Ascending aorta (tissue), 2 donors: Measurements from ENCODE around the gene CACNA1E. TPM values are rescaled to one million over a fixed set of nuclear protein-coding genes. Genes with fewer than 3 reads are reported as not detected.

Source experiments
- DNase-seq, 2 donors: peaks; one replicate each; pipeline ENCODE4 v3.0.0-alpha.2; 2019; ENCODE audit warnings: low spot score in 2 of 2
- H3K27ac ChIP-seq, 2 donors: fragments of 200-600 bp; sonication (generic); one replicate each; pipeline ENCODE4 v1.5.1; 2016 to 2017; ENCODE audit warnings: mild to moderate bottlenecking in 1 of 2
- H3K27me3 ChIP-seq: fragments of 200-600 bp; sonication (generic); one replicate; pipeline ENCODE4 v1.5.1; 2017
- H3K36me3 ChIP-seq, 2 donors: fragments of 200-600 bp; sonication (generic); one replicate each; pipeline ENCODE4 v1.5.1; 2016
- H3K4me1 ChIP-seq, 2 donors: fragments of 200-600 bp; sonication (generic); one replicate each; pipeline ENCODE4 v1.5.1; 2016 to 2017; ENCODE audit warnings: mild to moderate bottlenecking in 1 of 2
- H3K4me3 ChIP-seq, 2 donors: fragments of 200-600 bp; sonication (generic); one replicate each; pipeline ENCODE4 v1.5.1; 2016 to 2017; ENCODE audit warnings: mild to moderate bottlenecking in 1 of 2
- H3K9me3 ChIP-seq, 2 donors: fragments of 200-600 bp; sonication (generic); one replicate each; pipeline ENCODE4 v1.5.1; 2016
- intact Hi-C: fragments of 100-400 bp; cut with DNase I; formaldehyde crosslinking; loops from one replicate; pipeline ENCODE4 v1.15.1; 2023
- total RNA-seq: library from RNA; depleted of rRNA; stranded (reverse); fragments of >200 nt; gene quantifications from one replicate; pipeline ENCODE4 v1.1.0, GENCODE V29; 2016
- TF ChIP-seq, protein P1 (sequence below), 3 experiments: fragments of 200-600 bp in 2 of 3; fragments of 450-650 bp in 1 of 3; sonication (generic) in 2 of 3; IDR thresholded peaks; one replicate each; pipeline ENCODE4 v1.5.1; 2016 to 2019; ENCODE audit warnings: antibody characterized with exemption in 3 of 3, mild to moderate bottlenecking in 1 of 3, moderate library complexity in 1 of 3

Gene CACNA1E
- total RNA-seq, 1 donor from 2014 or later, result not detected

DNA sequence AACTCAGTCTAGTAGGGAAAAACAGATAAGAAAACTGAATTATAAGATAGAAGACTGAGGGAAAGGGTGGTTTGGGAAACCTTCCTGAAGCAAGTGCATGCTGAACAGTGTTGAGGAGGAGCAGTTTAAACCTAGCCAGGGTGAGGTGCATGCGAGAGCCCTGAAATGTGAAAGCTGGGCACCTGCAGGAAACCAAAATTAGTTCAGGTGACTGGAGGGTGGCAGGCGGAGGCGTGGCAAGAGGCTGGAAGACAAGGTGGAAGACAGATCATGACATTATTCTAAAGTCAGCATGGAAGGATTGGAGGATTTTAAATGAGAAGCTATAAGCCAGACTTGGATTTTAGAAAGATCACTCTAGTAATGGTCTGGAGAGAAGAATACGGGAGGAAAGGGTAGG lies 75.1 kb downstream of the CACNA1E start:
- intact Hi-C loops, result no loop called here
- no peaks in the 10 kb centered on the region for H3K27me3 ChIP-seq
- TF ChIP-seq, protein P1, sequence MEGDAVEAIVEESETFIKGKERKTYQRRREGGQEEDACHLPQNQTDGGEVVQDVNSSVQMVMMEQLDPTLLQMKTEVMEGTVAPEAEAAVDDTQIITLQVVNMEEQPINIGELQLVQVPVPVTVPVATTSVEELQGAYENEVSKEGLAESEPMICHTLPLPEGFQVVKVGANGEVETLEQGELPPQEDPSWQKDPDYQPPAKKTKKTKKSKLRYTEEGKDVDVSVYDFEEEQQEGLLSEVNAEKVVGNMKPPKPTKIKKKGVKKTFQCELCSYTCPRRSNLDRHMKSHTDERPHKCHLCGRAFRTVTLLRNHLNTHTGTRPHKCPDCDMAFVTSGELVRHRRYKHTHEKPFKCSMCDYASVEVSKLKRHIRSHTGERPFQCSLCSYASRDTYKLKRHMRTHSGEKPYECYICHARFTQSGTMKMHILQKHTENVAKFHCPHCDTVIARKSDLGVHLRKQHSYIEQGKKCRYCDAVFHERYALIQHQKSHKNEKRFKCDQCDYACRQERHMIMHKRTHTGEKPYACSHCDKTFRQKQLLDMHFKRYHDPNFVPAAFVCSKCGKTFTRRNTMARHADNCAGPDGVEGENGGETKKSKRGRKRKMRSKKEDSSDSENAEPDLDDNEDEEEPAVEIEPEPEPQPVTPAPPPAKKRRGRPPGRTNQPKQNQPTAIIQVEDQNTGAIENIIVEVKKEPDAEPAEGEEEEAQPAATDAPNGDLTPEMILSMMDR (IDR thresholded peaks at IDR 0.05), result no peak
- H3K4me1 ChIP-seq, result no peaks in the 10 kb centered on the region
- DNase-seq, result no peak
- H3K27ac ChIP-seq, result no peak overlapping the region
- H3K36me3 ChIP-seq, result no peaks in the 10 kb centered on the region
- H3K4me3 ChIP-seq, result no peak overlapping the region
- no peaks in the 10 kb centered on the region for H3K9me3 ChIP-seq

DNA sequence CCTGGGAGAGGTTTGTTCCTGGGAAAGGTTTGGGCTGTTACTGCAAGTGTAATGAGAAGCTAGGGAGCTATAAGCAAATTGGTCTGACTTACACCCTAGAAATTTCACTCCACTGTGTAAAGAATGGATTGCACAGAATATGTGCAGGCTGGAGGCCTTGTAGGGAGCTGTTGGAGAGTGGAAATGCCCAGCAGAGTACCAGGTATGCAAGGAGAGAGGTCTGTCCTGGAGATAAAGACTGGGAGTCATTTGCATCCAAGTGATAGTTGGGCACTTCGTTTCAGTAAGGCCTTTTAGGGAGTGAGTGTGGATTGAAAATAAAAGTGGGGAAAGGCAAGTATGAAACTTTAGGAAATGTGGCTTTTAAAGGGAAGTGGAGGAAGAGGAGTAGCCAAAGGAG lies 75.8 kb downstream of the CACNA1E start:
- H3K9me3 ChIP-seq, result no peaks in the 10 kb centered on the region
- no peaks in the 10 kb centered on the region for H3K36me3 ChIP-seq
- H3K4me3 ChIP-seq, result no peak overlapping the region
- H3K4me1 ChIP-seq, result no peaks in the 10 kb centered on the region
- TF ChIP-seq, protein P1 (IDR thresholded peaks at IDR 0.05), result no peak
- H3K27me3 ChIP-seq, result no peaks in the 10 kb centered on the region
- no peak overlapping the region for H3K27ac ChIP-seq
- DNase-seq, result no peak
- intact Hi-C loops, result no loop called here

DNA sequence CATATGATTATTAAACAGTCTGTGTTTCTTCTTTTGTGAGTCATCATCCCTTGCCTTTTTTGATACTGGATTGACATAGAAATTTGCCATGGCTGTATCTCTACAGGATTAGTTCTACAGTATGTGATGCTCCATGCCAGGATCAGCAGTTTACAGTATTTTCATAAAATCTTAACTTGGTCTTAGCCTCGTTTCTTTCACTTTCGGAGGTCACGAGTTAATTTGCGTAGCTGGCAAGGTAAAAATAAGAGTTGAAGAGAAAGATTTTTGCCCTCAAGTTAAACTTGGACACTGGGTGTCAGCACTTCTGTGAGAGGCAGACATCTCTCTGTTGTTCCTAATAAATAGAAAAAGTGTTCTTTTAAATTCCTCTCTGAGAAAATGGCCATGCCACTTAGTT lies 79.1 kb downstream of the CACNA1E start:
- TF ChIP-seq, protein P1 (IDR thresholded peaks at IDR 0.05), result no peak
- intact Hi-C loops, result no loop called here

DNA sequence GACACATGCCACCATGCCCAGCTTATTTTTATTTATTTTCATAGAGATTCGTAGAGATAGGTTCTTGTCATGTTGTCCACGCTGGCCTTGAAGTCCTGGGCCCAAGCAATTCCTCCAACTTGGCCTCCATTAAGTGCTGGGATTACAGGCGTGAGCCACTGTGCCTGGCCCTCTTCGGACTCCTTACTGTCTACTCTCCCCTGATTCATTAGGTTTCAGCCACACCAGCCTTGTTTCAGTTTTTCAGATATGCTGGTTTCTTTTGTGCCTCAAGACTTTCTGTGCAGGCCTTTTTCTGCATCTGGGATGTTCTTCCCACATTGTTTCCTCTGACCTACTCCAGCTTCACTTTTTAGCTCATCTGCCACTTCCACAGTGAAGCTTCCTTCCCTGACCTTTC lies 85.4 kb downstream of the CACNA1E start:
- Histone ChIP-seq H3K27ac (no peak overlapping the region), H3K4me1 (no peaks in the 10 kb centered on the region)
- intact Hi-C loops, result no loop called here

More for the DNA sequence above, 79.1 kb downstream of the CACNA1E start:
- no peaks in the 10 kb centered on the region for H3K4me1 ChIP-seq
- no peaks in the 10 kb centered on the region for H3K27me3 ChIP-seq
- H3K9me3 ChIP-seq, result no peaks in the 10 kb centered on the region
- no peak for DNase-seq
- no peak overlapping the region for H3K27ac ChIP-seq
- no peaks in the 10 kb centered on the region for H3K36me3 ChIP-seq
- H3K4me3 ChIP-seq, result no peak overlapping the region

DNA sequence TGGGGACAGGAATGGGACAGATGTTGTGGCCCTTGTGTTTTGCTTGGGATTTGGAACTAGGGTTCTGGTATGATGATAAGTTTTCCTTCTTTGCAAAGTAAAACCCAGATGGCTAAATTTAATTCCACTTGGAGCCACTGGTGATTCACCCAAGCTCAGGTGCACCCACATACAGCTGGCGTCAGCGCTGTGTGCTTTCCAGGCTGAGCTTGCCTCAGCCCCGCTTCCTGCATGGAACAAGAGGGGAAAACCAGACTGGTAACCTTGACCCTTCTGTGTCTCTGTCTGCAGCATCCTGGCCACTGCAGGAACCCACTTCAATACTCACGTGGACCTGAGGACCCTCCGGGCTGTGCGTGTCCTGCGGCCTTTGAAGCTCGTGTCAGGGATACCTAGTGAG lies 94.2 kb downstream of the CACNA1E start:
- Histone ChIP-seq H3K27me3 (no peaks in the 10 kb centered on the region), H3K27ac (no peak overlapping the region), H3K4me3 (no peak overlapping the region), H3K4me1 (no peaks in the 10 kb centered on the region), H3K9me3 (no peaks in the 10 kb centered on the region), H3K36me3 (no peaks in the 10 kb centered on the region)
- no peak for DNase-seq
- intact Hi-C loops, result no loop called here
- TF ChIP-seq, protein P1 (IDR thresholded peaks at IDR 0.05), result no peak

More for the DNA sequence above, 85.4 kb downstream of the CACNA1E start:
- no peaks in the 10 kb centered on the region for H3K9me3 ChIP-seq
- TF ChIP-seq, protein P1 (IDR thresholded peaks at IDR 0.05), result no peak
- H3K4me3 ChIP-seq, result no peak overlapping the region
- no peaks in the 10 kb centered on the region for H3K36me3 ChIP-seq
- DNase-seq, result no peak
- H3K27me3 ChIP-seq, result no peaks in the 10 kb centered on the region

DNA sequence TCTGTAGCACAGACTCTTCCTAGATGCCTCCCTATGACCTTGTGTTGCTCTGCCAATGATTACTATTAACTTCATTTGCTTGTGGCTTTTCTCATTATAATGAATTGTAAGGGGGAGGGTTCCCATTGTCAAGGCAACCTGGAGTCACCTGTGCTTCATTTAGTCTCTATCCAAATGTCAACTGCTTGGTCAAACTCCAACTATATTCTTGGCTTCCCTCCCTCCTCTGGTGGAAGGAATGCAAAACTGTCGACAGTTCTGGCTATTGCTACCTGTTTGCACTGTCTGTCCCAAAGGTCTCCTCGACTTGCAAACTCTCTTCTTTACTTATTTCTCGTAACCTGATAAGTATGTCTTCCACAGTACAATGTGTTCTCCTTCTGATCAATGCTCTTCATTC lies 100.3 kb downstream of the CACNA1E start:
- H3K27me3 ChIP-seq, result no peaks in the 10 kb centered on the region
- DNase-seq, result no peak
- intact Hi-C loops, result no loop called here
- H3K36me3 ChIP-seq, result no peaks in the 10 kb centered on the region
- H3K27ac ChIP-seq, result no peak overlapping the region
- TF ChIP-seq, protein P1 (IDR thresholded peaks at IDR 0.05), result no peak
- no peaks in the 10 kb centered on the region for H3K4me1 ChIP-seq
- no peak overlapping the region for H3K4me3 ChIP-seq
- no peaks in the 10 kb centered on the region for H3K9me3 ChIP-seq
